Muscle layer of duodenum (tissue), 2 donors: ENCODE data around the gene ZIC1.

Experiments
- H3K27ac ChIP-seq: one replicate; pipeline ENCODE4 v1.7.0; 2013; ENCODE audit warnings: mild to moderate bottlenecking, low read length
- H3K27me3 ChIP-seq: one replicate; pipeline ENCODE4 v1.7.0; 2013; ENCODE audit warnings: low read depth, mild to moderate bottlenecking, control low read depth, low read length
- H3K36me3 ChIP-seq, 2 donors: one replicate each; pipeline ENCODE4 v1.7.0; 2013; ENCODE audit warnings: low read length in 2 of 2, control low read depth in 1 of 2, mild to moderate bottlenecking in 1 of 2; ENCODE audit not compliant: insufficient read depth in 2 of 2, control insufficient read depth in 1 of 2
- H3K4me1 ChIP-seq, 2 donors: one replicate each; pipeline ENCODE4 v1.7.0; 2013; ENCODE audit warnings: low read length in 2 of 2, mild to moderate bottlenecking in 2 of 2, control low read depth in 1 of 2, moderate library complexity in 1 of 2; ENCODE audit not compliant: insufficient read depth in 2 of 2, control insufficient read depth in 1 of 2
- H3K4me3 ChIP-seq, 2 donors: one replicate each; pipeline ENCODE4 v1.7.0; 2013; ENCODE audit warnings: low read length in 2 of 2, low read depth in 1 of 2, mild to moderate bottlenecking in 1 of 2
- H3K9me3 ChIP-seq, 2 donors: one replicate each; pipeline ENCODE4 v1.7.0; 2013; ENCODE audit warnings: low read length in 2 of 2, control low read depth in 1 of 2, mild to moderate bottlenecking in 1 of 2; ENCODE audit not compliant: control insufficient read depth in 1 of 2
- donor health status: healthy.

Gene ZIC1

DNA sequence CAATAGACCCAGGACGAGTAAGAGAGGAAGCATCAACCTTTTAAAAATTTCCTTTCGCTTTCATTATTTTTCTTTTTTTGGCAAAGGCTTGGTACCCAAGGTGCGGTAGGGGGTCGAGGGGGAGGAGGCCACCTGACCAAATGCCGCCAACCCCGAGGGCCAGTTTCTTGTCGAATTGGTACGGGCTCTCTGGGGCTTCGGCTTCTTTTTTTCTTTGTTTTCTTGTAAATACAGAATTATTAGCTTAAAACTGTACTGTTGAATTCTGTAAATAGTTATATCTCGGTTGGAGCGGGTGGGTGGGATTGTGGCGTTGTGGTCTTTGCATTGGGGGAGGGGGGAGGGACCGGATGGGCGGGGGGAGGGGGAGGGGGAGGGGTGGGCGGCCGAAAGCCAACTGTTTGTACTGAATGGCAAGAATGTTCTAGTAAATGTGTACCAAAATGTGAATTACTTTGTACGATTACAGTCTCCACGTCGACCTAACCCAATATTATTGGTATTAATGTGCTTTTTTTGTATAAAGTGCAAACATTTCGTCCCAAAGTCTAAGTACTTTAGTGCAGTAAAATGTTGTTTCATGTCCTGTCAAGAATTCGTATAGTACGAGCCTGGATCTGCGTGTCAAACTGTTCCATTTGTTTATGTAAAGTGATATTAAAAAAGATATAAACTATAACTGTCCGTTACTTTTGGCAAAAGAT lies 4.7 kb downstream of the ZIC1 start:
- Histone ChIP-seq H3K36me3 (no peaks in the 10 kb centered on the region), H3K4me1 (peaks cover 5 to 41% of the 10 kb centered on the region in 2 donors), H3K27ac (no peak overlapping the region), H3K9me3 (peaks cover 0 to 8% of the 10 kb centered on the region in 2 donors), H3K4me3 (peak overlapping the region; percentile 45 to 57), H3K27me3 (peaks cover 69% of the 10 kb centered on the region)

DNA sequence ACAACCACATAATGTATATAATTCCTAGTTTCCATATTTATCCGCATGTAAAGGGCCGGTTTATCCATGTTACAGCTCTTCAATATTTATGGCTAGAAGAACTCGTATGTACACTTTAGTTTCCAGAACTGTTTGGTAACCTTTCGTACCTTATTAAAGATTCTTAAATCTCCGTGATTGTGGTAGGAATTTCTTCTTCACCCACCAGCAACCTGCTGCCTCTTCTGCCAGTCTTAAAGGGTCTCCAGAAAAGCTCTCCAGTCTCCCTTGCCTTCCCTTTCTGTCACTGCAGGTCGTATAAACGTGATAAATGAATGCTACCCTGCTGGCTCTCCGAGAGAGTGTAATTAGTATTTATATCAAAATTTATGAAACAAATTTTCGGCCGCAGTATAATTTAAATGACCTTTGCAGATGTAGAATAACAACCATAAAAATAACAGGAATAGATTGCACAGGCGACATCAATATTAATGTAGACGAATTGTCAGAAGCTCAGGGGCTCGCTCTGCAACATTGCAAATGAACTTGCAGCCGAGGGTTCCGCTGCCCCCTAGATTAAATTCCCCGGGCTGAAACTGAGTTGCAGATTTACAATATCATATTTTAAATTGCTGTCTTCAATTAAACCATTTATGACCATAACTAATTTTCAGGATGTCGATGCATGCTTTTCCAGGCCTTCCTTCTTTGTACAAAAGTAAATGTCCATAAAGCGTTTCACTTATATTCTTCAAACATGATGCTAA lies 5.4 kb downstream of the ZIC1 start:
- peaks cover 0 to 8% of the 10 kb centered on the region in 2 donors for H3K9me3 ChIP-seq
- peaks cover 5 to 41% of the 10 kb centered on the region in 2 donors for H3K4me1 ChIP-seq
- no peaks in the 10 kb centered on the region for H3K36me3 ChIP-seq
- no peak overlapping the region for H3K4me3 ChIP-seq
- H3K27ac ChIP-seq, result no peak overlapping the region
- H3K27me3 ChIP-seq, result peaks cover 72% of the 10 kb centered on the region

- H3K4me3 ChIP-seq, result no peak overlapping the region
- peaks cover 0 to 9% of the 10 kb centered on the region in 2 donors for H3K9me3 ChIP-seq
- no peak overlapping the region for H3K27ac ChIP-seq
- H3K27me3 ChIP-seq, result peaks cover 76% of the 10 kb centered on the region
- peaks cover 5 to 35% of the 10 kb centered on the region in 2 donors for H3K4me1 ChIP-seq
- H3K36me3 ChIP-seq, result no peaks in the 10 kb centered on the region
Observed at GRCh38 chr3:147415286-147415685, 6.1 kb downstream of the ZIC1 start.

DNA sequence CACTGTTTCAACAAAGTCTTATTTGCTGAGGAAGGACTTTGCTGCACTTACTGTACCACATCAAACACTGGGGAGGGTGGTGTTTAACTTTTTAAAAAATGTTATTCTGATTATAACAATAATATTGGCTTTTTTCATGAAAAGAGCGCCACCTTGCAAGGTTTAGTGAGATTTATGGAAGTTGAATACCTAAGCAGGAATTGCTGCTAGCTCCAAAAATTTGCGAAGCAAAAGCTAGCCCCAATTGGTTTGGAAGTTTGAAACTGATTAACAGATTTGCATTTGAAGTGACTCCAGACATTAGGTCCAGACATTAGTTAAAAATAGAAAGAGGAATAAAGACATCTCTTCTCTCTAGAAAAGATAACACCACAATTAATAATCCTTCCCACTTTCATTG lies 6.7 kb downstream of the ZIC1 start:
- H3K27ac ChIP-seq, result no peak overlapping the region
- H3K36me3 ChIP-seq, result no peaks in the 10 kb centered on the region
- H3K9me3 ChIP-seq, result peaks cover 0 to 10% of the 10 kb centered on the region in 2 donors
- H3K27me3 ChIP-seq, result peaks cover 76% of the 10 kb centered on the region
- no peak overlapping the region for H3K4me3 ChIP-seq
- peaks cover 5 to 29% of the 10 kb centered on the region in 2 donors for H3K4me1 ChIP-seq

DNA sequence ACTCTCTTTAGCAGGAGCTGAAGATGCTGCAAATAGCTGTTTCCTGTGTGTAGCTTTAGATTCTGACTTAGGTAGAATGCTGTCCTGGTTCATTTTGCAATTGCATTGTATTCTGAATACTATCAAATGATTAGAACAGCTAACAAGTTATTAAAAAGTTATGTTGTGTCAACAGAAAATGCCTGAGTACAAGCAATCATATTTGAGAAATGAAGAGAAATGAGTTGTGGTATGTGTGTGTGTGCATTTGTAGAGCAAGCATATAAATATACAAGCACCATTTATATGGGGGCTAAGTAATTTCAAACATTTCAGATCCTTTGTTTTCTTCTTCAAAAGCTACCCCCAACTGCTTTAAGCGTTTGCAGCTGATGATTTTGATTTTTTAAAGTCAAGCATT lies 7.8 kb downstream of the ZIC1 start:
- H3K27me3 ChIP-seq, result peaks cover 76% of the 10 kb centered on the region
- H3K4me1 ChIP-seq, result peaks cover 0 to 31% of the 10 kb centered on the region in 2 donors
- no peaks in the 10 kb centered on the region for H3K36me3 ChIP-seq
- no peak overlapping the region for H3K4me3 ChIP-seq
- no peak overlapping the region for H3K27ac ChIP-seq
- peaks cover 0 to 10% of the 10 kb centered on the region in 2 donors for H3K9me3 ChIP-seq

DNA sequence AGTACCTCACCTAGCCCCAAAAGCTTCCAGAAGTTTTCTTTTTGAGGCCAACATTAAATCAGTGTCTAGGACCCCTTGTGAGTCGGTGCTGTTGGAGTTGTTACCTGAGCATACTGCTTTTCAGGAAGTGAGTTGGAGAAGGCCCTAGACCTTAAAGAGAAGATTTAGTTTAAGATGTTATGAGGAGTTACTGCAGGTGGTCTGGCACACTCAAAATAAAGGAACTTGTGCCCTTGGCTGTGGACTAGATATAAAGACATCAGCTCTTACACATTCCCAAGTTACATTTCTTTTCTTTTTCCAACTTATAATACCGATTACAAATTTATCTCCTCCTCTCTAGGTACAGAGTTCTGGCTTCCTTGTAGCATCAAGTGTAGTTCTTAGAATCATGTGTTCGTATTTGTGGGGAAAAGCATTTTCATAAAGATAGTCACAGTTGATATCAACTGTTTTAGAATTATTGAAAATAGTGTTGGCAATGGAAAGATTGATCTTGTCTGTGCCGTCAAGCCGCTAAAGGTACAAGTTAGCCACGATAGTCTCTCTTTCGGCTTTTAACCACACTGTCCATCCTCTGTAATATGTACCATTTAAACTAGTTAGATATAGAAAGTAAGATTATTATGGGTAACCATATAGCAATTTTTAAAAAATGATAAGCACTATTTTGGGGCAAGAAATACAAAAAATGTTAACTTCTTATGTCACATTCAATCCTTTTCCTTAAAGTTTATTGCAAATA lies 8.6 kb downstream of the ZIC1 start:
- Histone ChIP-seq H3K4me3 (no peak overlapping the region), H3K9me3 (peaks cover 3 to 7% of the 10 kb centered on the region in 2 donors), H3K27ac (no peak overlapping the region), H3K4me1 (peaks cover 0 to 27% of the 10 kb centered on the region in 2 donors), H3K27me3 (peaks cover 76% of the 10 kb centered on the region), H3K36me3 (no peaks in the 10 kb centered on the region)

DNA sequence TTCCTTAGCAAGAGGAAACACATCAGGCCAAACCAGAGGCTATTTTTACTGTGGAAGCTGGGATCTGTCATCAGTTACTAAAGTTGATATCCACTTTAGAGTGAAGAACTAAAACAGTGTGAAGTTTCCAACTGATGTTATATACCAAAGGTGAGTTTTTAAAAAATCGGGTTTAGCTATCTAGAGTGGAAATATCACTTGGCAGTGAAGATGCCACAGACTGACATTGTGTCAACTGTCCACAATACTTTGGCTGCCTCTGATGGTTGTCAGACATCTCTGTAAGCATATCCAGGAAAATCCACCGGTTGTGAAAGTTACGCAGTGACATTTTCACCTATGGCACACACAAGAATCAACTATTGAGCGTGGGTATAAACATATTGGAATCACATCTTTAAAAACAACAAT lies 9.2 kb downstream of the ZIC1 start:
- Histone ChIP-seq H3K9me3 (peaks cover 7% of the 10 kb centered on the region in 2 donors), H3K4me1 (peaks cover 0 to 28% of the 10 kb centered on the region in 2 donors), H3K27me3 (peaks cover 76% of the 10 kb centered on the region), H3K36me3 (no peaks in the 10 kb centered on the region), H3K27ac (no peak overlapping the region), H3K4me3 (no peak overlapping the region)

DNA sequence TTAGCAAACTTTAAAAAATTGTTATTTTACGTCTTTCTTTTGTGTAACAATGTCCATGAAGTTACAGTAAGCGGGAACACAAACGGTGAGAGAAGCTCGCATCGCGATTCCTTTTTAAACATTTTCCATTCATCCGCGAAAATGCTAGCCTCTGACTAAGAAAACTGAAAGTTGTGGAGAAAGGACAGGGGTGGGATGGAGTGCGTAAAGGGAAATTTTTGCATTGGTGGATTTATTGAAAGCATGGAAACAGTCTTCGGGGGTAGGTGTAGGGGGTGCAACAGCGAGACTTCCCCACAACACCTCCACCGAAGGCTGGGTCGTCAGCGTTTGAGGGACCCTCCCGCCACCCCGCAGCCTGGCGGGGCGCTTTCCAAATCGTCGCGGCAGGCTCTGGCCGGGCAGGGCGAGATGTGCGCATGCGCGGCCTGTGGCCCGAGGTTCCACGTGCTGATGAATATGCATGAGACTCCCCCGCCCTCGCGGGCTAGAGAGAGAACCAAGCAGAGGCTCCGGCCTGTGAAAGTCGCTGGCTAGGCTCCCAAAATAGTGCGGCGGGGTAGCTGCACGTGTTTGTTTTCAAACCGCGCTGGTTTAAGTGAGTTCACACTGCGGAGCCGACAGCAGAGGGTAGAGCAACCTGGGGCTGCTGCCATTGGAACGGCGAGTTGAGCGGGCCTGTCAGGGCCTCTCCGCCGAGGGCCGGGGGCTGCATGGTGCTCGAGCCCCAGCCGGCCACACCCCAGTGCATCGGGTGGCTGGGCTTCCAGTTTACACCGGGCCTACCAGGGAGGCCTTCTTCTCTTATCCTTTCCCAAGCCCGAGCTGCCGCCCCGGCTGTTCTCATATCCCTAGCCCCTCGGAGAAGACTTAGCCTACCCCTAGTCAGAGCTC lies 9.9 kb downstream of the ZIC1 start:
- Histone ChIP-seq H3K27ac (no peak overlapping the region), H3K27me3 (peaks cover 79% of the 10 kb centered on the region), H3K4me1 (peaks cover 0 to 24% of the 10 kb centered on the region in 2 donors), H3K4me3 (peak overlapping the region; percentile 7 to 49), H3K9me3 (peaks cover 7 to 13% of the 10 kb centered on the region in 2 donors), H3K36me3 (no peaks in the 10 kb centered on the region)

- H3K27me3 ChIP-seq, result peaks cover 80% of the 10 kb centered on the region
- no peak overlapping the region for H3K4me3 ChIP-seq
- H3K27ac ChIP-seq, result no peak overlapping the region
- peaks cover 0 to 29% of the 10 kb centered on the region in 2 donors for H3K4me1 ChIP-seq
- no peaks in the 10 kb centered on the region for H3K36me3 ChIP-seq
- peaks cover 5 to 13% of the 10 kb centered on the region in 2 donors for H3K9me3 ChIP-seq
Observed at GRCh38 chr3:147419781-147420224, 10.6 kb downstream of the ZIC1 start.

DNA sequence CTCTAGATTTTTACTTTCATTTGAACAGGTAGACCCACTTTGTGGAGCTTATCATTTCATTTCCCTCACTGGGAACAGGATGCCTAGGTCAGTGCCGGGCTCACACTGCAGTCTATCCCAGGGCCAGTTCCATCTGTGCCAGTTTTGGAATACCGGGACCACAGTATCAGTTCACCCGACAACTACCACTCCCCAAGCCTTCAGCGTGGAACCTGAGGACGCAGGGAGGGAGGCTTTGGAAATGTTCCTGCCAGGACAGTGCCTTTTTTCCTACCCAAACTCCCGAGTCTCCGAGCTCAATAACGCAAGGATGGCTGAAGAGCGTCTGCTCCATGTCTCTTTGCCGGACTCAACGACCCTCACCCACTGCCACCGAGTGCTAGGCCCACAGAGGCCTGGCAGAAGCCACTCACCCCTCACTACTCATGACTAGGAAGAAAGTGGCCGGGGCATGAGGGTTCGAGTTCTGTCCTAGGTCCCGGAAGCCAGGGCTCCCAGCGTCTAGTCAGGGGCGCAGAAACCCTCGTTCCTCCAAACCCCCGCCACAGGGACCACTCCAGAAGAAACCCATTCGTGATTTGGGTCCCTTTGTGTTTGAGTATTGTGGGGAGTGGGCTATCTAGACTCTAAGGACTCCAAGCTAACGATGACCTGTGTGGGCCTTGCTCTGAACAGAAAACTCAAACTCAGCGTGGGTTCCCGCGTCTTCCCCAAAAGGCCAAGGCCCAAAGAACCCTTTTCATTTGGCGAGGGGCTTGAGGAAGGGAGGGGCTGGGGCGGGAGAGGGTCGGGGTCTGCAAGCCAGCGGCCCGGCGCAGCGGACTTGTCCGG lies 11.4 kb downstream of the ZIC1 start:
- no peaks in the 10 kb centered on the region for H3K36me3 ChIP-seq
- H3K4me1 ChIP-seq, result peaks cover 0 to 29% of the 10 kb centered on the region in 2 donors
- H3K4me3 ChIP-seq, result peak overlapping the region in 1 of 2 donors; percentile 10
- H3K27me3 ChIP-seq, result peaks cover 75% of the 10 kb centered on the region
- H3K9me3 ChIP-seq, result peaks cover 2 to 13% of the 10 kb centered on the region in 2 donors
- H3K27ac ChIP-seq, result no peak overlapping the region
